CD4-positive, alpha-beta T cell treated with Interleukin-4 for 4 hours (primary cell): Measurements from ENCODE around the gene ARL4D.
"Not testable (repeated sequence)": the region's sequence is repeated elsewhere in the genome, so short reads cannot be mapped to it uniquely, and the experiment has no call there.

Experiments
- DNase-seq: peaks from one replicate; pipeline ENCODE4 v3.0.0-alpha.2; 2020

ARL4D gene

DNA sequence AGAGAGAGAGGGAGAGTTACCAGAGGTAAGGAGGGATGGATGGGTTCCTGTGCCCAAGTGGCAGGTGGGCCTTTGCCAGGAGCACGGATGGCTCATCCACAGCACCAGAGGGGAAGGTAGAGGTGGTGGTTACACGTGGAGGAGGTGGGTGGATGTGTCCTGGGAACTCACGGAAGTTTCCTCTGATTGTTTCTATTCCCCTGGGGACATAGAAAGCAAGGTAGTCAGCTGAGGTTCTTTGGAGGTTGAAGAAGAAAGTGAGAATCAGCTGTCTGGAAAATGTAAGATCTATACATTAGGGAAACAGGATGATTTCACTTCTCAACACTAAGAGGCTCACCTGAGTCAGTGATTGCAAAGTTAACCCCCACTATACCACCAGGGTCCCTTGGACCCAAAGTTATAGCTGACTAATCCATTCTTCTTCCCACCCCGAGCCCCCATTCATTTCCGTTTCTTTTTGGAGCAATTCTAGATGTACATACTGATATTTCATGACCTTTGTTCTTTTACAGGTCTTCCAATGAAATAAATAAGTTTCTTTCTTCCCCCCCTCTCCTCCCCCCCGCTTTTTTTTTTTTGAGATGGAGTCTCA, 27.5 kb upstream of the ARL4D start:
- DNase-seq: no peak

DNA sequence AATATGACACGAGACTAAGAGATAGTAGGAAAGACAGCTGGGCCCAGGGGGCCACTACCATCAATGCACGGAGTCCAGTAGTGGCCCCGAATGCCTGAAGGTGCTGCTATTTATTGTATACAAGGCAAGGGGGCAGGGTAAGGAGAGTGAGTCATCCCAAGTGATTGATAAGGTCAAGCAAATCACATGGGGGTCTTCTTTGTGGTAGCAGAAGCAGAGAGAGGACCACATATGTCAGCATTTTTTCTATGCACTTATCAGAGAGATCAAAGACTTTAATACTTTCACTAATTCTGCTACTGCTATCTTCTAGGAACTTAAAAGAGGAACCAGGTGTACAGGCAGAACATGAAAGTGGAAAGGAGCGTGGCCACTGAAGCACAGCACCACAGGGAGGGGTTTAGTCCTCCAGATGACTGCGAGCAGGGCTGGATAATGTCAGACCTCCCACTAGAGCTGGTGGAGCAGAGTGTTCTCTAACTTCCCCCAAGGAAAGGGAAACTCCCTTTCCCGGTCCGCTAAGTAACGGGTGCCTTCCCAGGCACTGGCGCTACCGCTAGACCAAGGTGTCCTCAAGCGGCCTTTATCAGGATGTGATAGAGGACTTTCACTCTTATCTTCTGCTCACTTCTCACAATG, 26.4 kb upstream of the ARL4D start:
- DNase-seq: no peak

DNA sequence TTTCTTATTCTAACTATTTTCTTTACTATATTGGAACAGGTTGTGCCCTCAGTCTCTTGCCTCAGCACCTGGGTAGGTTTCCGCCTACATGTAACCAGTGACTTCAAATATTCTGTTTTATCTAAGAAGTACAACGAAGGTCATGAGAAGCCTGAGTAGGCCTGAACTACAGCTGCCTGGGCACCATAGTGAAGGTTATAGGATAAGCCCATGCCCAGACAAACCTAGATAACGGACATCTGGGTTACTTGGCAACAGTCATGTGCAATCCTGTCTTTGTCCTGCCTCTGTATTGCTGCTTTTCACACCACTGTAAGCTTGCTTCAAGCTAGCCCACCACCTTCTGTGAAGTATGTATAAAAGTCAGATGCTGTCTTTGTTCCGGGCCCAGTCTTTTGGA, 25.4 kb upstream of the ARL4D start:
- no peak for DNase-seq

DNA sequence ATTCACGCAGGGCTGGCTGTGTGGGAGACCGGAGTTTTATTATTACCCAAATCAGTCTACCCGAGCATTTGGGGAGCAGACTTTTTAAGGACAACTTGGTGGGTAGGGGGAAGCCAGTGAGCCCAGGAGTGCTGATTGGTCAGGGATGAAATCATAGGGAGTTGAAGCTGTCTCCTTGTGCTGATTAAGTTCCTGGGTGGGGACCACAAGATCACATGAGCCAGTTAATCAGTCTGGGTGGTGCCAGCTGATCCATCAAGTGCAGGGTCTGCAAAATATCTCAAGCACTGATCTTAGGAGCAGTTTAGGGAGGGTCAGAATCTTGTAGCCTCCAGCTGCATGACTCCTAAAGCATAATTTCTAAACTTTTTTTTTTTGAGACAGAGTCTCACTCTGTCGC, 22.9 kb upstream of the ARL4D start:
- DNase-seq: not testable (repeated sequence)

DNA sequence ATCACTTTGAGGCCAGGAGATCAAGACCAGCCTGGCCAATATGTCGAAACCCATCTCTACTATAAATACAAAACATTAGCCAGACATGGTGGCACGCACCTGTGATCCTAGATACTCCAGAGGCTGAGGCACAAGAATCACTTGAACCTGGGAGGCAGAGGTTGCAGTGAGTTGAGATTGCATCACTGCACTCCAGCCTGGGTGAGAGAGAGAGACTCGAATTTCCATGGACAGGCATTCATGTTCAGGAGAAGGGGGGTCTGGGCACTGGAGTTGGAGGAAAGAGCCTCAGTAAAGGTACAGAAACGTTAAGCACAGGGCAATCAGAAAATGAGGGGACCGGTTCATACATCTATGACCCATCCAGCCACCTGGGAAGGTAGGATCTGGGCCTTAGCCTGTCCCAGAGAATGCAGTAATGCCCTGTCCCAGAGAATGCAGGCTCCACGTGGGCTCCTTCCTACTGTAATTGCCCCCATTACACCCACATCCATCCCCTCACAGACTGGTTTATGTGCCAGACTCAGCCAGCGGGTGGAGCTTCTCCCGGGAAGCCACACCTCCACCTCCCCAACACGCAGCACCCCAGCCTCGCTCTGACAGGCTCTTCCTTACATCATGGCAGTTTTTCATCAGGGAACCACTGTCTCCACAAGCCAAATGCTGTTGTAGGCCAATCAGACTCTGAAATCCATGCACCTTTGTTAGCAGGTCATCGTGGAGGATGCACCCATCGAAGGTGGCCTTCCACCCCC, 21.6 kb upstream of the ARL4D start:
- DNase-seq: no peak

DNA sequence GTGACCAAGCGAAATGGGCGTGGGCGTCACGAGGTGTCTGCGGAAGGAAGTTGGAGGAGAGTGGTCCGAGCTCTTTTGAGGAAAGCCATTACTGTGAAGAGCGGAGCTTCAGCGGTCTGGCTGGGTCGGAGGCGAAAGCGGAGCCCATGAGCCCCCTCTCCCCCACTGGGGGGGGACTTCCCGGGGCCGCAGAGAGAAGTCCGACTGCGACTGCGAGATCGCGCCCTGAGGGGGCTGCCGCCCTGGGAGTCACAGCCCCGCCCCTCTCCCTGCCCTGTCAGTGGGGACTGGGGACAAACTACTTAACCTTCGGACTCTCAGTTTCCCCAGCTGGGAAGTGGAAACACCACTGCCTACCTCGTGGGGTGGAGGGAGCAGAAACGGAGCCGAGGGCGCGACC, 20.0 kb upstream of the ARL4D start:
- DNase-seq: no peak

DNA sequence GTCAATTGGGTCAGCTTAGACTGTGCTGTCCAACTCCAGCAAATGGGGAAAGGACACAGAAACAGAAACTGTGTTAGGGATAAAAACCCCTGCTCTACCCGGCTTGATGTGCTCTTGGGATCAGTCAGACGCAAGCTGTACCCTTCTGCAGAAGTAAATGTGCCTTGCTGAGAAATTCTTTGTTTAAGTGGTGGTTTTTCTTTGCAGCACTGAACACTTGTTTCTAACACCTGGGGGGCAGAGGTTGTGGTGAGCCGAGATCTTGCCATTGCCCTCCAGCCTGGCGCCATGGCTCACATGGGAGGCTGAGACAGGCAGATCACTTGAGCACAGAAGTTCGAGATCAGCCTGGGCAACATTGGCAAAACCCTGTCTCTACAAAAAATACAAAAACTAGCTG, 18.5 kb upstream of the ARL4D start:
- DNase-seq: no peak

DNA sequence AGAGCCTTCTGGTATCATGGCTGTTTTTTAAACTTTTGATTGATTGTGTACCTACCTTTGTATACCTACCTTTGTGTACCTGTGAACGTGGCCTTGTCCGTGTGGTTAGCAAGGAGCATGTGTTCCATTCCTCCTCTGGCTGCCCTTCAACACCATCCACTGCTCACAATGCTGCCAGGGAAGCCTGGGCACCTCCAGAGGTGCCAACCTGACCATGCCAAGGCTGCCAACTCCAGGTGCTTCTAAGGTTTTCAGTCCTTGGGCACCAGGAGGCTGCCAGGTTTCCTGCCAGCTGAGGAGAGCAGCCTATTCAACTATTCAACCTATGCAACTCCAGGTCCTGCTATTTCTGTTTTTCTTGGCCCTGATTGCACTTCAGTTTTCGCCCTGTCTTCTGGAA, 17.6 kb upstream of the ARL4D start:
- no peak for DNase-seq

DNA sequence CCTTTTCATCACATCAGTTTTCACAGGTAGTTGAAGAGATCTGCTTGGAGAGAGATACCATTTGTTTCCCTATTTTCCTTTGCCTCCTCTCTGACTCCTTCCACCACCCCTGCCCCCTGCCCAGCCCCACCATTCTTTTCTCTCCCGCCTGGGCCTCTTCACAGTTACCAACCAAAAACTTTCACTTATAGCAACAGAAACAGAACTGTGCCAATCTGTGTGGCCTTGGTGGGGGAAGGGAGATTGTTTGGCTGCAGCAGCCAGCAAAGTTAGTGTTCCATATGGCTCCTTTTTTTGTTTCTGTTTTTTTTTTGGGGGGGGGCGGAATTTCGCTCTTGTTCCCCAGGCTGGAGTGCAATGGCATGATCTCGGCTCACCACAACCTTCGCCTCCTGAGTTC, 17.2 kb upstream of the ARL4D start:
- no peak for DNase-seq

DNA sequence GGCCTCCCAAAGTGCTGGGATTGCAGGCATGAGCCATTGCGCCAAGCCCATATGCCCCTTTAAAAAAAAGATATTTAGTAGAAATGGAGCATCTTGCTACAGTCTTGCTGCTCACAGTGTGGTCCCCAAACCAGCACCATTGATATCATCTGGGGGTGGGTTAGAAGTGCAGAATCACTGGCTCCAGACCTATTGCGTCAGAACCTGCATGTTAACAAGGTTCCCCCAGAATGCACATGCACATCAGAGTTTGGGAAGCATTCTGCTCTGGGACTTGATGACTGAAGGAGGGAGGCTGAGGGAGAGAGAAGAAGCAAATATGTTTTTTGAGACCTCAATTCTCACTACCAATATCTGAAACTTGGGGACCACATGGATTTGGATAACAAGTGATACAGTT, 16.0 kb upstream of the ARL4D start:
- DNase-seq: no peak

DNA sequence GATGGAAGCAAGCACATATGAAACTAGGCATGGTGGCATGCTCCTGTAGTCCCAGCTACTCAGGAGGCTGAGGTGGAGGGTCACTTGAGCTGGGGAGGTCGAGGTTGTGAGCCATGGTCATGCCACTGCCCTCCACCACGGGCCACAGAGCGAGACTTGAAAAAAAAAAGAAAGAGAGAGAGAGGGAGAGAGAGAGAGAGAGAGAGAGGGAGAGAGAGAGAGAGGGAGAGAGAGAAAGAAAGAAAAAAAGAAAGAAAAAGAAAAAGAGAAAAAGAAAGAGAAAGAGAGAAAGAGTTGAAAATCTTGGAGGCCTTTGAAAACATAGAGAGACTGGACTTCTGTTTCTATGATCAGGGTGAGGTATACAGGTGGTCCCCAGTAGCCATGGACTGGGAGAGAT, 15.4 kb upstream of the ARL4D start:
- DNase-seq: no peak

DNA sequence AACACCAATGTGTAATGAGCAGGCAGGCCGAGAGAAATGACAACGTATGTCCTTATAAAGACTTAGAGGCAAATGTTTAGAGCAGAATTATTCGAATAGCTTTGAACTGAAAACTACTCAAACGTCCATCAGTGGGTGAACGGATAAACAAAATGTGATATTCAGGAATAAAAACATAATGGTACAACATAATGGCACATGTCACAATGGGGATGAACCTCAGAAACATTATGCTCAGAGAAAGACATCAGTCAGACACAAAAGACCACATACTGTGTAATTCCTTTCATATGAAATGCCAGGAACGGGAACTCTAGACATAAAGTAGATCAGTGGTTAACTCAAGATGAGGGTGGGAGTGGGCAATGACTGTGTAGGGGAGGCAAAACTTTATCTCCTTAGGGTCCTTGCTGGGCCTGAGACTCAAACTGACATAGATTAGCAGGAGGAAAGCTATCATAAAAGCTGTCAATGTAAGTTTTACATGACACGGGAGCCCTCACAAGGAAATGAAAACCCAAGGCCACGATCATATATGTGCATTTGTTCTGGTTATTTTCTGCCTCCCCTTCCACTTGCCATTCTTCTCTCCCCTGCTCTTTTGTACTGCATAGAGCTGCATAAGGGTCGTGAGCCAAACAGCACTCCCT, 14.8 kb upstream of the ARL4D start:
- no peak for DNase-seq

DNA sequence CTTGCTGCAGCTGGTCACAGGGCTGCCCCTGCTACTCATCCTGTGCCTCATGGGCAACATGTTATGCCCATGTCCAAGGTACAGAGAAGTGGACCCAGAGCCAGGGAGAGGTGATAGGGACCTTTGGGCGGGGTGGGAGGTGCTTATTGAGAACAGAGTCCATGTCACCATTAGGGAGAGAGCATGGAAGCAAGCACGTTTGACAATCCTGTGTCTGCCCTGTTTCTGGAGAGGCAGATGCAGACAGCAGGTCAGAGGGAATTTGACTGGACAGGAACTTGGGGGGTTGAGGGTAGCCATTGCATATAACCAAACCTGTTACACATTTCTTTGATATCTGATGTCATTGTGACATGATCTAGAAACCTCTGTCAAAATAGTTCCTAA, 14.3 kb upstream of the ARL4D start:
- DNase-seq: no peak

DNA sequence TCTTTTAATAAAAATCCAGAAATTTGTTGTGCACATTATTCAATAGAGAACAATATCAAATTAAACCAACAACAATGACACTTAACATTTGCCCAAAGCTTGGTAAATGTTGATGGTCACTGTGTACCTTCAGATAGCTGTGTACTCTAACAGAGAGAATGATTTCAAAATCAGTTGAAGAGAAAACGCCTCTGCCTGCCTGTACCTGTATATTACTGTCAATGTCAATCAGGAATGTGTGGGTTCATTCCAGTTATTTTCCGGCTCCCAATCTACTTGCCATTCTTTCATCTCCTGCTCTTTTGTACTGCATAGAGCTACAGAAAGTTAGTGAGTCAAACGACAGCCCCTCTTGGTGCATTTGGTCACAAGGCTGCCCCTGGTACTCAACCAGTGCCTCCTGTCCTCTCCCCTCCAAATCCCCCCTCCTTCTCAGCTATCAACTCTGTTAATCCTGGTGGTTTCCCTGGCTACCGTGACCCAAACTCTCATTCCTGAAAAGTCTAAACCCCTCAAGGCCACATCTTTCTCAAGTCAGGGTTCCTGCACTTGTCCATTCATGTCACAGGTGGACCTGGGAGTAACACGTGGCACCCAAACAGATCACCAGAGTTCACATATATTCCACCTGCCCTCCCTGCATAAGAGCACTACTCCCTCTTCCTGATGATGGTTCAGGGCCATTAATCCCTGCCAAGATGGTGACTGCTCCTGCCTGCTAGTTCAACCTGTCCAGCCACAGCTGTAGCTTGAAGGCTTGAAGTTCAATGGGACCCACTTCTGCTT, 13.6 kb upstream of the ARL4D start:
- DNase-seq: no peak

DNA sequence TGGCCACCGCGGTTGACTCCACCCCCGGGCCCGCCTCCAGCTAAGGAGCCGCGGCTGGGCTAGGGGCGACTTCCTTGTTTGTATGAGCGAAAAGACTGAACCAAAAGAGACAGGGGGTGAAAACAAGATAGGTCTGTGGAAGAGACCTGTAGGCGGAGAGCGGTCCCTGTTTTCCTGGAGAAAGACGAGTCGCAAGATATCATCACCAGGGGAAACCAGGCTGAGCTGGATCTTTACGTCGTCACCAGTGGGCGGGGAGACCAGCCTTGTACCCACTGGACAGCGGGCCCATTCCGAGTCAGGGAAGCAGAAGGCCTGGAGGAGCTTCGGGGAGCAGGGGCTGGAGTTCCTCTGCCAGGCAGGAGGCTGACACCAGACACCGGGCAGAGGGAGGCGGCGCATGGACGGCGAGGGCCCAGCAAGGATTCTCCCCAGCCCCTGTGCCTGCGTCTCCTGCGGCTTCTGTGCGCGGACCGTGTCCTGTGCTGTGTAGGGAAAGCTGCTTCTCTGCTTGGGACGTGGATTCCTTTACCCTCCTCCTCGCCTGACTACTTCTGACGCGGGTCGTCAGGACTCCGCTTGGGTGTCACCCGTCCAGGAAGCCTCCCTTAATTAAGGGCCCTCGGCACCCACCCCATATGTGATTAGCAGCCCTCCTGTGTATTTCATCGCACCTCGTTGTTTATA, 10.3 kb upstream of the ARL4D start:
- peak; percentile 88 for DNase-seq

DNA sequence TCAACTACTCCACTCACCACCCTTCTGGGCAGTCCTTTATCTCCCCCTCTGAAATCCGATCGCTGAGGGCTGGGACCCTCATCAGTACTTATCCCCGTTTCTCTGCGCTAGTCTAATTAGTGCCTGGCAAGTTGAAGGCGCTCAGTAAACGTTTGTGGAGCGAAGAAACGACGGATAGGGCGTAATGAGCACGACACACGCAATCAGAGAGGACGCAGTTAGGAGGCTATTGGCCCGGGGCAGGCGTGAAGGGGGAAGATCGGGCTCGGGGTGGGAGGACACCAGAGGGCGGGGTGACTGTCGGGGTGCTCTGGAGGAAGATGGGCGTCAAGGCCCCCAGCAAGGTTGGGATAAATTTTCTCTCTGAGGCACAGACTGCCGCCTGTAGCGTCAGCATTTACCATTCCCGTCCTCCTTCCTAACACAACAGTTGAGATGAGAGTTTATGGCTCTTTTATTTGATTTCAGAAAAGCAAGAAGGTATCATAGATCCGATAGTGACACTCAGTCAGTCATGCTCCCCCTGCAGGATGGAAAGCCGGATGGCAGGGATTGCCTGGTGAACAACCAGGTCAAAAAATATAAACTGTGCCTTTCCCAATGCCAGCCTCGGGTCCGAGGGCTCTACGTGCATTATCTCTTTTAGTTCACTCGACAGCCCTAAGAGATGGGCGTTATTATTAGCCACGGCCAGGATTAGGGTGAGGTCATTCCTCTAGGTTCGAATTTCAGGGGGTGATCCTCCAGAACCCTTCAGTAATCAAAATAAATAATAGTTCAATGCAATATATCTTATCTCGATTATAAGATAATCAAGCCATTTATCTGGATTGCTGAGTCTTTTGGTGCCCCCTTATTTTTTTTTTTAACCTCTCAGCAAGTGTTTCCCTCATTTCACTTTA, 9.5 kb upstream of the ARL4D start:
- peak; percentile 84 for DNase-seq

DNA sequence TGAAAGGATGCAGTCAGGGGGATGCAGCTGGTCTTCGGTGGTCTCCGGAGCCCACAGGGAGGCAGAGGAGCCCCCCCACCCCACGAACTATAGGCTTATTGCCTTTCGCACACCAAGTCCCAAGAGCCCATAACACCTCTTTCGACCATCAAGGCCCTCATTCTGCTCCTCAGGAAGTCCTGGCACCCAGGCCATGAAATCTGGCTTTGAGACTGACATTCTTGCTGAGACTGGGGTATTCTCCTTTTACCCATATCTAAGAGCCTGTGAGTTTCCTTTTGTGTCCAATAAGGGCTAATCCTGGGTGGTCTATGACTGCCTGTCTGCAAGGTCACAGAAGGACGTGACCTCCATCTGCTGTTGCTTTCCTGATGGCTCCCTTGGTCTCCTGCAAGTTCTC, 6.4 kb upstream of the ARL4D start:
- DNase-seq: no peak

DNA sequence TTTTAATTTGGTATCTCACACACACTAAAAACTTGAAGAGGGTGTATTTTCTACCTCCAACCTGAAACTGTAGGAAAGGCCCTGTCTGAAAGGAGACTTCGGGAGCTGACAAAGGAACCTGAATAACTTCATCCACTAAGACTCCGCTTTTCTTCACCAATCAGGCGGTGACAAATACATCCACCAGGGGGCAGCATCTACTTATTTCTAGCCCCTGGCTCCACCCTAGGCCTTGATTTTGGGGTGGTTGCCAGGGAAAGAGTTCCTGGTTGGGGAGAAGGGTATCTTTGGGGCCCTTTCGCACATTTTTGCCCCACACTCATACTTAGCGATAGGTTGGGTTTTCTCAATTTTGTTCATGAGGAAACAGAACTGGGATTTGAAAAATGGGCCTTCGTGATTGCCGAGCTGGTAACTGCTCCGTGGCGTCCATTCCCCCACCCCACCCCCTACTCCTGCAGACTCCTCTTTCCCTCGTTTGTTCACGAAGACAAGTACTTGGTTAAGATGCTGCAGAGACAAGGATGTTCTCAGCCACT, 4.8 kb upstream of the ARL4D start:
- DNase-seq: peak; percentile 89

DNA sequence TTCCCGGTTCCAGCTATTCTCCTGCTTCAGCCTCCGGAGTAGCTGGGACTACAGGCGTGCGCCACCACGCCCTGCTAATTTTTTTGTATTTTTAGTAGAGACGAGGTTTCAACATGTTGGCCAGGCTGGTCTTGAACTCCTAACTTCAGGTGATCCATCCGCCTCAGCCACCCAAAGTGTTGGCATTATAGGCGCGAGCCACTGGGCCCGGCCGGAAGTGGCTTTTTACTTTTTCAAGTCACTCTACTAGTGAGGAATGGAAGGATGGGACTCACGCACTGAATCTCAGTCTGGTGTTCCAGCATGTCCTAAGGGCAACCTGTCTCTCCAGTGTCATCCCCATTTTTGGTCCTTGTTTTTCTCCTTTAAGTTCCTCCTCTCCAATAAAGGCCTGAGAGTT, 4.1 kb upstream of the ARL4D start:
- DNase-seq: not testable (repeated sequence)

DNA sequence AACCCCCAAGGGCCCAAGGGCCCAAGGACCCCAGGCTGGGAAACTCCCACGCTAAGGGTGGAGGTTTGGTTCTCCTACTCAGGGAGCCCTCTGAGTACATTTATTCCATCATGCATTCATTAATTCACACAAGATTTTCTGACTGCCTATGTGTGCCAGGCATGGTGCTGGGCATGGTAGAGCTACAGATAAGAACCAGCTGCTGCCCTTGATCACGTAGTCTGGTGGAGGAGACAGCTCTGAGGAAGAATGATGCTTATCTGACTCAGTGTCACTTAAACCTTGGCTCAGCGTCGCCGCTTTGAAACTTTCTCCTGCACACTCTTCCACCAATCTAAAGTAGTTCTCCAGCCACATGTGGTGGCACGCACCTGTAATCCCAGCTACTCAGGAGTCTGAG, 3.6 kb upstream of the ARL4D start:
- no peak for DNase-seq

DNA sequence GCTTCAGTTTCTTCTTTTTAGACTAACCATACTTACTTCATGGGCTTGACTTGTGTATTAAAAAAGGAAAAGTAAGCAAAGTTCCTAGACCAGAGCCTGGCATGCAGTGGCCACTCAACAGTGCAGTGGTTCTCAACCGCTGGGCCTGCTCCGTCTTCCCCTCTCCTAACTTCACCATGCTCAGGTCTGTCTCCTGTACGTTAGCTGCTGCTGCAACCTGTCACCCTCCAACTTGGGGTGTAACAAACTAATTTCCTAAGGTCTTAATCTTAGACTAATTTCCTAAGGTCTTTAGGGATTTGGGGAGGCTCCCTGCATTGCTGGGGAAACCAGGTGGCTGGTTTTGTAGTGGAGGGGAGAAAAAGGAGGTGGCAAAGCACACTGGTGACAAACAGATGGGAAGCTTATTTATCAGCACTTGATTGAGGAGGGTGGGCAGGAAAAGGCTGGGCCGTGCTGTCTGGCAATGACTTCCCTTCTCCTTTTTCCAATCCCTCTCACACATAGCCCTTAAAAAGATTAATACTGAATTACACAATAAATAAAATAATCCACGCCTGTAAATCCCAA, 2.2 kb upstream of the ARL4D start:
- no peak for DNase-seq
